CD4-positive, alpha-beta T cell treated with Interferon alpha-2 for 1 hour (primary cell): Measurements from ENCODE around the gene ASGR1.

Experiments used
- DNase-seq, 2 donors: peaks; one replicate each; pipeline ENCODE4 v3.0.0-alpha.2; 2020 to 2022

The ASGR1 gene, protein sequence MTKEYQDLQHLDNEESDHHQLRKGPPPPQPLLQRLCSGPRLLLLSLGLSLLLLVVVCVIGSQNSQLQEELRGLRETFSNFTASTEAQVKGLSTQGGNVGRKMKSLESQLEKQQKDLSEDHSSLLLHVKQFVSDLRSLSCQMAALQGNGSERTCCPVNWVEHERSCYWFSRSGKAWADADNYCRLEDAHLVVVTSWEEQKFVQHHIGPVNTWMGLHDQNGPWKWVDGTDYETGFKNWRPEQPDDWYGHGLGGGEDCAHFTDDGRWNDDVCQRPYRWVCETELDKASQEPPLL

GRCh38 chr17:7179317-7180254, at the start of gene ASGR1:
Gene ASGR1 (minus strand): TSS chr17:7179370. CDS start chr17:7178563, 807 bp downstream.
- DNase-seq = no peak

GRCh38 chr17:7228920-7229319, 49.8 kb upstream of the ASGR1 start:
- no peak for DNase-seq

DNA sequence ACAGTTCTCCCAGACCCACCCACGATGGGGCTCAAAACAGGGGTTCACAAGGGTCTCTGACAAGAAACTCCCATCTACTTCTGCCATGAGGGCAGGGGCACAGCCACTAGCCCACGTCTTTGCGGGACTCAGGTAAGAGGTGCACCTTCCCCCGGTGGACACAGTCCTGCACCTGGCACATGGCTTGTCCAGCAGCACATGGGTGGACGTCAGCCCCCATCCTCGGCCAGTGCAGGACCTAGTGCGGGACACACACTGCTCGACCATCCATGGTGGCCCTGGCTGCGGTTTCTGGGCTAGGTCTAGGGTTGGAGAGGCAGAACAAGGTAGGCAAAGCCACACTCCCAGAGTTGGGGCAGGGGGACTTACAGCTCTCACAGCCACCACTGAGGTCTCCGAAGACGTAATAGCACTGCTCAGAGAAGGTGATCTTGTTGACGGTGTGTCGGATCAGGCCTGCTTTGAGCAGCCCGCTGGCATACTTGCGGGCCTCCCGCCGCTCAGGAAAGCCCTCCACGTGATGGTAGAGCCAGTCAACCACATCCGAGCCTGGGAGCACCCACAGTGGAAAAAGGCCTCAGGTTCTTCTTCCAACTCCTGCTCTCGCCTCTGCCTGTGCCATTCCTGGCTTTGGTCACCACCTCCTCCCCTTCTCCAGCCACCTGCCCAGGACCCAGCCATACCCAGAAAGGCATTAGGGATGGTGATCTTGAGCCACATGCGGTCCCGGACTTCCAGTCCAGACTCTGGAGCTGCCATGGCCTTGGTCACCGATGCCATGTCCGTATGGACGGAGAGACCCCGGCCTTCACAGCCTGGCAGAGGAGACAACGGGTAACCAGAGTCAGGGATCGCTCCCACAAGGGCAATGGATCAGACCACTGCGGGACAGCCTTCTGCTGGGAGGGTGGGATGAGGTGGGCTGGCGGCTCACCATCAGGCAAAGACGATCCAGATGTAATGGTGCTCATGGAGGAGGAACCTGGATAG, 47.8 kb upstream of the ASGR1 start:
- no peak for DNase-seq

GRCh38 chr17:7225711-7226331, 46.7 kb upstream of the ASGR1 start:
- DNase-seq = no peak

- DNase-seq = no peak
These were observed 45.5 kb upstream of the ASGR1 start for GRCh38 chr17:7224661-7225111.

- DNase-seq = no peak
These were observed 44.9 kb upstream of the ASGR1 start for GRCh38 chr17:7224110-7224509.

GRCh38 chr17:7223375-7223774, 44.2 kb upstream of the ASGR1 start:
- no peak for DNase-seq

GRCh38 chr17:7222972-7223292, 43.8 kb upstream of the ASGR1 start:
- no peak for DNase-seq

- no peak for DNase-seq
These were observed 43.2 kb upstream of the ASGR1 start for GRCh38 chr17:7222093-7222971.

GRCh38 chr17:7221278-7222092, 42.3 kb upstream of the ASGR1 start:
- DNase-seq = no peak

DNA sequence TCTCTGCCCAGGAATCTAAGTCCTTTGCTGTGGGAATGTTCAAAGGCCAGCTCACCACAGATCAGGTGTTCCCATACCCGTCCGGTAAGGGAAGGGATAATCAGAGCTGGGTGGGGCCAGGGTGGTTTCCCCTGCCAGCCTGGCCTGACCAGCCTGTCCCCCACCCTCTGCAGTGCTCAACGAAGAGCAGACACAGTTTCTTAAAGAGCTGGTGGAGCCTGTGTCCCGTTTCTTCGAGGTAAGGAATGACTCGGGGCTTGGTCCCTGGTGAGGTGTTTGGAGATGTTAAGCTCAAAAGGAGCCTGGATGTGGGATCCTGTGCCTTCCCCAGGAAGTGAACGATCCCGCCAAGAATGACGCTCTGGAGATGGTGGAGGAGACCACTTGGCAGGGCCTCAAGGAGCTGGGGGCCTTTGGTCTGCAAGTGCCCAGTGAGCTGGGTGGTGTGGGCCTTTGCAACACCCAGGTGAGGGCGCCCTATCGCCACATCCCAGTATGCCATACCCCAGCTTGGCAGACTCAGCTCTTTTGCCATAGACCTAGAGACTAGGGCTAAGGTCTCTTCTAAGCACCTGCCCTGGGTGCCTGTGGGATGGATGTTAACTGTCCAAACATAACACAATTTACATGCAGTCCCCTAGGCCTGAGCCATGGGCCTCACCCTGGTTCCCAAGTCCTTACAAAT, 41.6 kb upstream of the ASGR1 start:
- peak; percentile 67 to 71 for DNase-seq

GRCh38 chr17:7219812-7220592, 40.8 kb upstream of the ASGR1 start, which contains the start of the genes ACADVL and DLG4:
Gene ACADVL (plus strand): TSS chr17:7219938. CDS start chr17:7219985, 47 bp downstream.
Gene DLG4 (minus strand): TSS chr17:7219836.
- DNase-seq = peak; percentile 74 to 81

DNA sequence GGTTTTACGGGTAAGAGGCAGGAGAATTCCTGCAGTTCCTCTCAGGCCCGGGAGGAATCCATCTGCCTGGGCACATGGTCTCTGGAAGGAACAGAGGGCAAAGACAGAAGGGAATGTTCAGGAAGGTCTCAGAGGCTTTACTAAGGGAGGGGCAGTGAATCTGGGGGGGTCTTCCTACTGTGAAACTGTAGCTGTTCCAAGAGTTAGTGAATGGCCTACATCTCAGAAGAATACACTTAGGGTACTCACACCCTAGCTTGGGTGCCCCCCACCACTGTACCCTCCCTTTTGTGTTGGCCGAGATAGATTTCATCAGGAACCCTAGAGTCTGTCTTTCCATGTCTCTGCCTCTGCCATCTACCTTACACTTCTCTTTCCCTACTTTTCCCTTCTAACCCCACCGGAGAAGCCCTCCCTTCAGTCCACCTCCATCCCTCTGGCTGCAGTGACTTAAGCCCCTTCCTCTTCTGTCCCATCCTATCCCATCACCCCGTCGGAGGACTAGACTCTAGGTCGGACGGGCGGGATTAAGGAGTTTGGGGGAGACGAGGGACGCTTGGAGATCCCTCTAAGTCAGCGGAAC, 40.1 kb upstream of the ASGR1 start:
- no peak for DNase-seq

- no peak for DNase-seq
These were observed 39.6 kb upstream of the ASGR1 start for GRCh38 chr17:7218758-7219157.

- no peak for DNase-seq
These were observed 39.0 kb upstream of the ASGR1 start for GRCh38 chr17:7218166-7218565.

DNA sequence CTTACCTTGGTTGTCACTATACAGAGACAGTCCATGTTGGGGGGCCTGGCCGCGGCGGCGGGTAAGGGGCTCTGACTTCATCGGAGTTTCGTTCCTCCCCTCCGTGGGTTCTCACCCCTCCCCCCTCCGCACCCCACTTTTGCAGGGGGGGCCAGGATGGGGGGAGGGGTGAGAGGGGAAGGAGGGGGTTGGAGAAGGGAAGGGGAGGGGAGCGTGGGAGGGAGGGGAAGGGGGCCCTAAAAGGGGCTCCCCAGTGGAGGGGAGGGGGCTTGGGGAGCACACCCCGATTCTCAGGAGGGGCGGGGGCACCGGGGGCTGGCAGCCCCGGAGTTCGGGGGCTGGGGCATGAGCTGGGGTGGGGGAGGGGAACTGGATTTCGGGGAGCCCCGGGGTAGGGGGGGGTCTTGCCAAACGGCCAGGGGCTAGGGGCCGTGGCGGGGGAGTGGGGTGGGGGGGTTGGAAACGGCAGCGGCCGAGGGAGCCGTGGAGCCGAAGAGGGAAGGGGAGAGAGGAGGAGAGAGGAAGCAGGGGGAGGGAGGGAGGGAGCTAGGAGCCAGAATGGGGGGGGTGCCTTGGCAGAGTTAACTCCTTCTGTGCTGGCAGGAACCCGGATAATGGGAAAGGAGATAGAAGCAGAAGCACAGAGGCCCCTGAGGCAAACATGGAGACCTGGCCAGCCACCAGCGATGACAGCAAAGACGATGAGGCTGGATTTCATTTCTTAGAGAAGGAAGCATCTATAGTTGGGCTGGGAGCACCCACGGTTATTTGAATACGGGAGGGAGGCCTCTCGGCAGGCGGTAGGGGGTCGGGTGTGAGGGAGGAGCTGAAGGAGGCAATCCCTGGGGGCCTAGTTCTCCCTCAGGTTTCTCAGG, 38.2 kb upstream of the ASGR1 start:
- DNase-seq = no peak
